HepG2 (cell line): ENCODE results near the gene HOXD12. TPM values are rescaled to one million over a fixed set of nuclear protein-coding genes. Genes with fewer than 3 reads are reported as not detected.

Experiments
- BORCS8-MEF2B ChIP-seq: sonication (generic); formaldehyde crosslinking; IDR thresholded peaks from 2 replicates; pipeline ENCODE4 v1.8.0; 2022; ENCODE audit warnings: mild to moderate bottlenecking, missing genetic modification reagents
- CCAR2 ChIP-seq: fragments of 200-400 bp; formaldehyde crosslinking; optimal IDR thresholded peaks from 2 replicates; pipeline ENCODE3; 2018; ENCODE audit warnings: low read depth, mild to moderate bottlenecking, low read length, moderate library complexity
- CSRNP1 ChIP-seq: sonication (generic); formaldehyde crosslinking; IDR thresholded peaks from 2 replicates; pipeline ENCODE4 v1.8.1; 2023; ENCODE audit warnings: mild to moderate bottlenecking, missing genetic modification reagents
- DNMT1 ChIP-seq: sonication (generic); formaldehyde crosslinking; IDR thresholded peaks from 2 replicates; pipeline ENCODE4 v1.5.1; 2020; ENCODE audit warnings: mild to moderate bottlenecking, missing genetic modification reagents
- FOXK2 ChIP-seq: fragments of 450-650 bp; IDR thresholded peaks from 2 replicates; pipeline ENCODE4 v1.6.1; 2016
- HOXA7 ChIP-seq: sonication (generic); formaldehyde crosslinking; IDR thresholded peaks from 2 replicates; pipeline ENCODE4 v1.8.1; 2022; ENCODE audit warnings: mild to moderate bottlenecking, missing genetic modification reagents, moderate library complexity
- PAXIP1 ChIP-seq: sonication (generic); formaldehyde crosslinking; conservative IDR thresholded peaks from 2 replicates; pipeline ENCODE4 v1.4.0; 2020; ENCODE audit warnings: mild to moderate bottlenecking, missing genetic modification reagents, moderate library complexity
- PCBP1 ChIP-seq: fragments of 200-400 bp; formaldehyde crosslinking; IDR thresholded peaks from 2 replicates; pipeline ENCODE4 v1.6.1; 2017; ENCODE audit warnings: mild to moderate bottlenecking, low read depth, low read length, borderline replicate concordance
- SETDB1 ChIP-seq: sonication (generic); formaldehyde crosslinking; IDR thresholded peaks from 2 replicates; pipeline ENCODE4 v1.5.1; 2020; ENCODE audit warnings: missing genetic modification reagents, mild to moderate bottlenecking, borderline replicate concordance
- SMAD1 ChIP-seq: sonication (generic); formaldehyde crosslinking; IDR thresholded peaks from 2 replicates; pipeline ENCODE4 v1.4.0; 2020; ENCODE audit warnings: missing genetic modification reagents, low read depth, mild to moderate bottlenecking, borderline replicate concordance
- TBP ChIP-seq: sonication (generic); formaldehyde crosslinking; IDR thresholded peaks from 2 replicates; pipeline ENCODE4 v1.5.0; 2020; ENCODE audit warnings: missing genetic modification reagents
- ZBTB33 ChIP-seq: sonication (generic); formaldehyde crosslinking; IDR thresholded peaks from 2 replicates; pipeline ENCODE4 v1.4.0; 2020; ENCODE audit warnings: missing genetic modification reagents
- ZNF281 ChIP-seq: sonication (generic); formaldehyde crosslinking; IDR thresholded peaks from 2 replicates; pipeline ENCODE4 v1.4.0; 2020; ENCODE audit warnings: missing genetic modification reagents, borderline replicate concordance
- ZNF350 ChIP-seq: sonication (generic); formaldehyde crosslinking; IDR thresholded peaks from 2 replicates; pipeline ENCODE4 v1.4.0; 2020; ENCODE audit warnings: mild to moderate bottlenecking, low read depth, missing genetic modification reagents, borderline replicate concordance
- ZNF557 ChIP-seq: sonication (generic); formaldehyde crosslinking; IDR thresholded peaks from 2 replicates; pipeline ENCODE4 v1.4.0; 2020; ENCODE audit warnings: missing genetic modification reagents
- polyA plus RNA-seq, 8 experiments: library from polyadenylated mRNA; depleted of rRNA in 3 of 8; stranded (reverse) in 7 of 8; unstranded in 1 of 8; fragments of >200 nt; fragmentation: Illumina TruSeq in 4 of 8; extraction: Trizol in 4 of 8; gene quantifications; 2 replicates each; pipeline versions ENCODE4 v1.2.1 to v1.2.3, GENCODE V29; 2011 to 2016; ENCODE audit warnings: low read depth in 4 of 8, missing spikeins in 1 of 8, mixed read lengths in 1 of 8; ENCODE audit not compliant: insufficient read depth in 1 of 8
- total RNA-seq, 5 experiments: library from RNA; depleted of rRNA; stranded (reverse); fragments of >200 nt; fragmentation: Illumina TruSeq; extraction: Trizol; gene quantifications; 2 replicates each; pipeline ENCODE4 v1.2.3, GENCODE V29; 2016; ENCODE audit warnings: low read depth in 1 of 5
- TF ChIP-seq, protein P1 (sequence below): sonication (generic); formaldehyde crosslinking; IDR thresholded peaks from 2 replicates; pipeline ENCODE4 v1.4.0; 2020; ENCODE audit warnings: missing genetic modification reagents, low read depth, mild to moderate bottlenecking, borderline replicate concordance

The HOXD12 gene
- total and polyA plus RNA-seq, 2 of the 13 experiments (the other 11 are each of a cell fraction or from before 2014, with no cell fraction given): not detected

GRCh38 chr2:176140513-176141317 lies 41.1 kb downstream of the HOXD12 start (continued):
- no peak for TF ChIP-seq ZNF281 (CRISPR knock-in tag)
- TF ChIP-seq PCBP1: 0 out of 2 replicates have a peak, but pooled peaks have one; percentile 70
- TF ChIP-seq SETDB1 (CRISPR knock-in tag): no peak
- TF ChIP-seq, protein P1, sequence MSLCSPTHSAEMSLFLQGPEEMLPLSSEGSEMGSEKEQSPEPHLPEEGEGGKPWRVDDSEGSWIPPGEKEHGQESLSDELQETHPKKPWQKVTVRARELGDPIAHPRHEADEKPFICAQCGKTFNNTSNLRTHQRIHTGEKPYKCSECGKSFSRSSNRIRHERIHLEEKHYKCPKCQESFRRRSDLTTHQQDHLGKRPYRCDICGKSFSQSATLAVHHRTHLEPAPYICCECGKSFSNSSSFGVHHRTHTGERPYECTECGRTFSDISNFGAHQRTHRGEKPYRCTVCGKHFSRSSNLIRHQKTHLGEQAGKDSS (CRISPR knock-in tag): peak; percentile 72; the same call in 1 of the 2 replicates
- no peak for TF ChIP-seq FOXK2
- peak; percentile 47; the same call in 1 of the 2 replicates for TF ChIP-seq CSRNP1 (CRISPR knock-in tag)
- TF ChIP-seq ZBTB33: peak; percentile 74
- no peak for TF ChIP-seq ZNF557 (CRISPR knock-in tag)
- TF ChIP-seq BORCS8-MEF2B: peak; percentile 77
- TF ChIP-seq HOXA7 (CRISPR knock-in tag): no peak
- TF ChIP-seq PAXIP1: 0 out of 2 replicates have a peak, but pooled peaks have one; percentile 17
- peak; percentile 90 for TF ChIP-seq DNMT1 (CRISPR knock-in tag)
- TF ChIP-seq ZNF350: peak; percentile 83; the same call in 1 of the 2 replicates
- no peak for TF ChIP-seq TBP (CRISPR knock-in tag)
- no peak for TF ChIP-seq CCAR2
- peak; percentile 92; the same call in 1 of the 2 replicates for TF ChIP-seq SMAD1 (CRISPR knock-in tag)
